Uterus (tissue), 2 donors: ENCODE results near the gene P2RX7.

ENCODE experiments used
- POLR2A ChIP-seq, 2 donors: fragments of 450-650 bp; IDR thresholded peaks; one replicate each; pipeline ENCODE4 v1.6.1; 2016; ENCODE audit warnings: antibody characterized with exemption in 2 of 2, mild to moderate bottlenecking in 1 of 2, moderate library complexity in 1 of 2
- TF ChIP-seq, protein P1 (sequence below), 4 experiments: fragments of 200-600 bp in 2 of 4; fragments of 450-650 bp in 2 of 4; sonication (generic) in 2 of 4; IDR thresholded peaks; one replicate each; pipeline ENCODE4 v1.5.1; 2016 to 2019; ENCODE audit warnings: antibody characterized with exemption in 4 of 4, mild to moderate bottlenecking in 2 of 4, moderate library complexity in 1 of 4

GRCh38 chr12:121217761-121218160 is 85.1 kb downstream of the P2RX7 start:
- TF ChIP-seq, protein P1, sequence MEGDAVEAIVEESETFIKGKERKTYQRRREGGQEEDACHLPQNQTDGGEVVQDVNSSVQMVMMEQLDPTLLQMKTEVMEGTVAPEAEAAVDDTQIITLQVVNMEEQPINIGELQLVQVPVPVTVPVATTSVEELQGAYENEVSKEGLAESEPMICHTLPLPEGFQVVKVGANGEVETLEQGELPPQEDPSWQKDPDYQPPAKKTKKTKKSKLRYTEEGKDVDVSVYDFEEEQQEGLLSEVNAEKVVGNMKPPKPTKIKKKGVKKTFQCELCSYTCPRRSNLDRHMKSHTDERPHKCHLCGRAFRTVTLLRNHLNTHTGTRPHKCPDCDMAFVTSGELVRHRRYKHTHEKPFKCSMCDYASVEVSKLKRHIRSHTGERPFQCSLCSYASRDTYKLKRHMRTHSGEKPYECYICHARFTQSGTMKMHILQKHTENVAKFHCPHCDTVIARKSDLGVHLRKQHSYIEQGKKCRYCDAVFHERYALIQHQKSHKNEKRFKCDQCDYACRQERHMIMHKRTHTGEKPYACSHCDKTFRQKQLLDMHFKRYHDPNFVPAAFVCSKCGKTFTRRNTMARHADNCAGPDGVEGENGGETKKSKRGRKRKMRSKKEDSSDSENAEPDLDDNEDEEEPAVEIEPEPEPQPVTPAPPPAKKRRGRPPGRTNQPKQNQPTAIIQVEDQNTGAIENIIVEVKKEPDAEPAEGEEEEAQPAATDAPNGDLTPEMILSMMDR (IDR thresholded peaks at IDR 0.05): no peak
- TF ChIP-seq POLR2A (IDR thresholded peaks at IDR 0.05): no peak
